Measurements from ENCODE around the gene DNAAF2.
"Not testable (repeated sequence)": the region's sequence is repeated elsewhere in the genome, so short reads cannot be mapped to it uniquely, and the experiment has no call there.

The DNAAF2 gene

GRCh38 chr14:49584981-49585640, 49.9 kb downstream of the DNAAF2 start:
- DNase-seq (ENCODE audit: low read depth in 1 of 2, low spot score in 1 of 2): not testable (repeated sequence)

- no peak for DNase-seq (ENCODE audit: low read depth in 1 of 2, low spot score in 1 of 2)
Observed at GRCh38 chr14:49584058-49584457, 51.0 kb downstream of the DNAAF2 start.

- DNase-seq (ENCODE audit: low read depth in 1 of 2, low spot score in 1 of 2): no peak
Observed at GRCh38 chr14:49583629-49584028, 51.4 kb downstream of the DNAAF2 start.

GRCh38 chr14:49582113-49582977, 52.7 kb downstream of the DNAAF2 start:
- no peak for DNase-seq (ENCODE audit: low read depth in 1 of 2, low spot score in 1 of 2)

DNA sequence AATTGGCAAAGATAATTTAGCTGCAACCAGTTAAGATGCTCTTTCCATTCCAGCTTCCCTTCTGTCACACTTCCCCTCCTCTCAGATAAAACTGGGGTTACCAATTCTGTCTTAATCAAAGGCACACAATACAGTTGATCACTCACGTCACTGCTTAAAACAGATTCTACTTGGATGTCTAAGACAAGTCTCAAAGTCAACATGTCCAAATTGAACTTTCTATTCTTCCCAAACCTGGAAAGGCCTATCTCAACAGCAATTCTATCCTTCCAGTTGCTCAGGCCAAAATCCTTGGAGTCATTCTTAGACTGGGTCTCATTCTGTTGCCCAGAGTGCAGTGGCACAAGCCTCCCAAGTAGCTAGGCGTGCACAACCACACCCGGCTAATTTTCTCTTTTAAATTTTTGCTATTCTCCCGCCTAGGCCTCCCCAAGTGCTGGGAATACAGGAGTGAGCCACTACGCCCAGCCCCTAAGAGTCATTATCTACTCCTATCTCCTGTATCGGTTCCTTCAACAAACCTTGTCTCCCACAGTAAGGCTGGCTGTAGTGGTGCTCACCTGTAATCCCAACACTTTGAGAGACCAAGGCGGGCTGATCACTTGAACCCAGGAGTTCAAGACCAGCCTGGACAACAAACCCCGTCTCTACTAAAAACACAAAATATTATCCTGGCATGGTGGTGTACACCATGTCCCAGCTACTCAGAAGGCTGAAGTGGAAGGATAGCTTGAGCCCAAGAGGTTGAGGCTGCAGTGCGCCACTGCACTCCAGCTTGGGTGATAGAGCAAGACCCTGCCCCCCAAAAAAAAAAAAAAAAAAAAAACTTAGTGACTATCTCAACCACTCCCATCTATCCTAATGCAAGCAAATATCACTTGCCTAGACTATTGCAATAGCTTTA, 53.6 kb downstream of the DNAAF2 start:
- no peak for DNase-seq (ENCODE audit: low read depth in 1 of 2, low spot score in 1 of 2)

GRCh38 chr14:49579841-49580240, 55.2 kb downstream of the DNAAF2 start:
- no peak for DNase-seq (ENCODE audit: low read depth in 1 of 2, low spot score in 1 of 2)

GRCh38 chr14:49578141-49578540, 56.9 kb downstream of the DNAAF2 start:
- DNase-seq (ENCODE audit: low read depth in 1 of 2, low spot score in 1 of 2): no peak
